ENCODE measurements around the gene ERN2.
"Not testable (repeated sequence)": the region's sequence is repeated elsewhere in the genome, so short reads cannot be mapped to it uniquely, and the experiment has no call there.

Gene ERN2

DNA sequence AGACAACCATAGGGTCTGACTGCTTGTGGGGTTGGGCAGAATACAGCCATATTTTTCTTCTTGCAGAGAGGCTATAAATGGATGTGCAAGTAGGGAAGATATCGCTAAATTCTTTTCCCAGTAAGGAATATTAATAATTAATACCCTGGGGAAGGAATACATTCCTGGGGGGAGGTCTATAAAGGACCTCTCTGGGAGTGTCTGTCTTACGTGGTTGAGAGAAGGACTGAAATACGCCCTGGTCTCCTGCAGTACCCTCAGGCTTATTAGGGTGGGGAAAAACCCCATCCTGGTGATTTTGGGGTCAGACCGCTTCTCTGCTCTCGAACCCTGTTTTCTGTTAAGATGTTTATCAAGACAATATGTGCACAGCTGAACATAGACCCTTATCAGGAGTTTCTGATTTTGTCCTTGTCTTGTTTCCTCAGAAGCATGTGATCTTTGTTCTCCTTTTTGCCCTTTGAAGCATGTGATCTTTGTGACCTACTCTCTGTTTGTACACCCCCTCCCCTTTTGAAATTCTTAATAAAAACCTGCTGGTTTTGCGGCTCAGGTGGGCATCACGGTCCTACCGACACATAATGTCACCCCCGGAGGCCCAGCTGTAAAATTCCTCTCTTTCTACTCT is 9.7 kb upstream of the ERN2 start:
- not testable (repeated sequence) for DNase-seq (ENCODE audit: low read depth)

DNA sequence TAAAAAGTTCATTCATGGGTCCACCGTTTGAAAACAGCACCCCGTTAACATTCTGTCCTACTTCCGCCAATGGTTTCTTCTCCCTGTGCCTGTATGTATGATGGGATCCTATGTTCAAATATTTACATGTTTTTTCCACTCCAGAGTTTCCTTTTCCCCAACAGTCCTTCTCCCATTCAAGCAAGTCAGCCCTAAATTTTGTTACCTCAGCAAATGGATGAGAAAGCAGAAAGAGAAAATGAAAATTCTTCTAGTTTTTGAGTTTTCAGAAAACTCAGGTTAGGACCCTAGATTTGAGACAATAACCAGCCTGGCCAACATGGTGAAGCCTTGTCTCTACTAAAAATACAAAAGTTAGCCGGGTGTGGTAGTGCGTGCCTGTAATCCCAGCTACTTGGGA is 3.5 kb upstream of the ERN2 start:
- DNase-seq (ENCODE audit: low read depth) = no peak

DNA sequence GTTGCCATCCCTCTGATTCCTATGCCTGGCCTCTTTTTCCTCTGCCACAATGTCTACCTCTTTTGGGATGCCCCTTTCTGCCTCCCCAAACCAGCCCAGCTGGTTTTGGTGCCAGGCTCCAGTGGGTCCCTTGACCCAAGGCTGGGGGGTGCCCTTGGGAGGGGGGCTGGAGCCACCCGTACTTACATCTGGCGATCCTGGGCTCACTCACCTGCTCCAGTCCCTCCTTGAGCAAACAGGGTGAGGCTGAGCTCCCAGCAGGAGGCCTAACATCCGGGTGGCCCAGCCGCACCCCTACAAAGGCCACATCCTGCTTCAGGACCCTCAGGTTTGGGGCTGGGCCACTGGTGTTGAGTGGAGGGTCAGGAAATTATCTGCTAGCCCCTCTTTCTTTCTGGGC is 1.2 kb downstream of the ERN2 start:
- no peak for DNase-seq (ENCODE audit: low read depth)

DNA sequence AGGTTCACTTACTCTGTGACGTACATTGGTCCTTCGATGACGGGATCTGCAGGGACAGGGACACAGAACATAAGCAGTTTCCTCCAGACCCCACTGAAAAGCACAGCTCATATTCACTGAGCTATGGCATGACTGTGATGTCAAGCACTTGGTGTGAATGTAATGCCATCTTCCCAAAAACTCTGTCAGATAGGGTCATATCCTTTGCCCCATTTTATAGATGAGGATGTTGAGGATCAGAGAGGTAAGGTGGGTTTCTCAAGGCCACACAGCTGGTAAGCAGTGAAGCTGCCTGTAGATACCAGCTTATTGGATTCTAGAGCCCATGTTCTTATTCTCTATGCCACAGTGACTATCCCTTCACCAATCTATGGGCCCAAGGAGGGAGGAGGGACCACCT is 2.5 kb downstream of the ERN2 start:
- no peak for DNase-seq (ENCODE audit: low read depth)

DNA sequence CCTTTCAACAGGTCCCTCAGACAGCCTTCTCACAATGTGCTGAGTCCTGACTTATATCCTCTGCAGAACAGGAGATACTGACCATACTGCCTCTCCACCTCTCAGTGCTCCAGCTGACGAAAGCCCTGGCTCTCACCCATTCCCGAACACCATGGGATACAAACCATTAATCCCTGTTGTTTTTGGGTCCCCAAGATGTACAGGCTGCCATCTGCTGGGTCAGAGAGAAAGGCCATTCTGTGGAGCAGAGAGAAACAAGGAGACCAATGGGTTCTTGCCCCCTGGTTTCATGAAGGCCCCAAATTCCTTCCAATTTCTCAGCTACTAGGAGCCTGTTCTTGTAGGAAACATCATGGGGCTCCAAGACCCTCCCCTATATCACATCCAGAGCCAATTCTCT is 3.0 kb downstream of the ERN2 start:
- DNase-seq (ENCODE audit: low read depth) = no peak

DNA sequence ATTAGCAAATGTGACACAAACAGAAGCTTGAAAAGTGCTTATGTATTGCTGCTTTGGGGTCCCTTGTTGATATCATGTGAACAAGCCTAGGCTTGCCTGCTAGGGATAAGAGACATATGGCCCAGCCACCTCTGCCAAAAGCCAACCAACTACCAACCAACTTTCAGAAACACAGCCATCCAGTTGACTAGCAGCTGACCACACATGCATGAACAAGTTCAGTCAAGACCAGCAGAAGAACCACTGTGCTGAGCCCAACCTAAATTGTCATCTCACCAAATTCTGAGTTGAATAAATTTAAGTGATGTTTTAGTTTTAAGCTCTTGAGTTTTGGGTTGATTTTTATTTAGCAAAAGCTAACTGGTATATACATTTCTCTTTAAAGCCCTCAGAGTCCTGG is 3.5 kb downstream of the ERN2 start:
- no peak for DNase-seq (ENCODE audit: low read depth)

DNA sequence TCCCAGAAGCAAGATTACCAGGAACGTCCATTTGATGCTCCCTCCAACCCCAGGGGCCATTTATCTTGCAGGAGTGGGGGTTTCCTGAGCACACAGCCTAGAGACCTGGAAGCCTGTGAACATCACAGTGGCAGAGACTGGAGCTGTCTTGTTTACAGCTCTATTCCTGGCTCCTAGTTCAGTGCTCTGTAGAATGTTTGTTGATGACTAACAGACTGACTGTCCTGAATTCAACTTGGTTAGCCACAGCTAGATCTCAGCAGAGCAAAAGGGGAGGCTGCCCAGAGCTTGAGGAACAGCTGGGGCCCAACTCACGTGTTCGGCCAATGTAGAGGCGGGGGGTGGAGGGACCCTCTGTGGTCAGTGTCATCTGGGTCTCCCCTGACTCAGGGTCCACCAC is 6.6 kb downstream of the ERN2 start:
- DNase-seq (ENCODE audit: low read depth) = no peak

DNA sequence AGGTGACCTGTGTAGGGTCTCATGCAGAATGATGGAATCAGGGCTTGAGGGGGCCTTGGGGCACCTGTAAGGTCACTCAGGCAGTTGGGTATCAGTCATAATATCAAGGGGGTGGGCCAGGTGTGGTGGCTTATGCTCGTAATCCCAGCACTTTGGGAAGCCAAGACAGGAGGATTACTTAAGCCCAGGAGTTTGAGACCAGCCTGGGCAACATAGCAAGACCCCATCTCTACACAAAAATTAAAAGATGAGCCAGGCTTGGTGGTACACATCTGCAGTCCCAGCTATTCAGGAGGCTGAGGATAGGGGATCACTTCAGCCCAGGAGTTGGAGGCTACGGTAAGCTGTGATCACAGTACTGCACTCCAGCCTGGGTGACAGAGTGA is 7.5 kb downstream of the ERN2 start:
- no peak for DNase-seq (ENCODE audit: low read depth)

DNA sequence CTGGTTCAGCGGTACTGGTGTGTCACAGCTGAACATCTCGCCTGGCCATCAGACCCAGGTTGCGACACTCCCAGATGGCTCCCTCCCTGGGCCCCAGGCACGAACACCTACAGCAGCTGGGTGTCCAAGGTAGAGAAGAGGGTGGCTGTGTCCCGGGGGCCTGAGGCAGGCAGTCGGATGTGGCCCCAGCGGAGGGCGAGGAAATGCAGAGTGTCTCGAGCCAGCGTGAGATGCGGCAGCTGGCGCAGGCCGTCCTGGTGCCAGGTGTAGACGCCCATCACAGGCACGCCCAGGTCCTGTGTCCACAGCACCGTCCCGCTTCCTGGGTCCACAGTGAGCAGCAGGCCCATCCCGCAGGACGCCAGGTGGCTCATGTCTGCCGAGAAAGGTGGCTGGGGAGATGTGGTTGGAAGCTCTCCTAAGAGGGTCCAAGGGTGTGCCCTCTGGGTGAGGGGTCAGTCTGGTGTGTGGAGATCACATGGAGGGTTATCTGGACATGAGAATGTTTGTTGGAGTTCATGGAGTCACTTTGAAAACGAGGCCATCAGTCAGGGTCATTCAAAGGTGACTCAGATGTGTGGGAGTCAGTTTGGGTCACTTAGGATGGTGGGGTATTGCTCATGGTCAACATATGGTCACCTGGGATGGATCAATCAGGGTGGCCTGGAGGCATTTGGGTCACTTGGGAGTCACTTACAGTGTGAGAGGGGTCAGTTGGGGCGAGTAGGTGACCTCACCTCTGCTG is 8.1 kb downstream of the ERN2 start:
- DNase-seq (ENCODE audit: low read depth) = no peak

DNA sequence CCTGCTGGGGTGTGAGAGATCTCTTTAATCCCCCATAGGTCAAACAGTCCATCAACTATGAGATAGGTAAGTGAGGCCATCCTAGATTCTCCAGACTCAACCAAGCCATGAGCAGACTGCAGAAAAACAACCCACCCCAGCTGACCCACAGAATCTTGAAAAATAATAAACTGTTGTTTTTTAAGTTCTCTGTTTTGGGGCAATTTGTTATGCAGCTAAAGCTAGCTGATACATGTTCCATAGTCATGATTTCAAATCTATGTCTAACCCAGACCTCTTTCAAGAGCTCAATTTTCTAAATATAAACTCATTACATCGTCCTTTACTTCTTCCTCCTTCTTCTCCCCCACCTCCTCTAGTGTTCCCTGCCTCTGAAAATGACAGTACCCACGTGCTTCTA is 10.1 kb downstream of the ERN2 start:
- no peak for DNase-seq (ENCODE audit: low read depth)

DNA sequence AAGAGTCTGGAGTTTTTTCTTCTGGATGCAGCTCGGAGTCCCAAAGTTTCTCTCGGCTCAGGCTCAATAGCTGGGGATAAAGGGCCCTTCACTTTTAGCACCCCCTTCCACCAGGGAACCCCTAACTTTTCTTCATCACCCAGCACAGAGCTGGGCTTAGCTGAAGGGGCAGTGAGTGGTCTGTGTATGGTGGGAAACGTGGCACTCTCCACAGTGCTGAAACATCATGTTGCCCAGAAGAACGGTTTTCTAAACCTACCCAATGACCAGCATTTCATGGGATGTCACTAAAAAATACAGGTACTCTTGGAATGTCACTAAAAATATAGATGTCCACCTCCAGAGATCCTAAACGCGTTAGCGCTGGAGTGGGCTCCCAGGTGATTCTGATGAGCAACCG is 12.0 kb downstream of the ERN2 start:
- no peak for DNase-seq (ENCODE audit: low read depth)

DNA sequence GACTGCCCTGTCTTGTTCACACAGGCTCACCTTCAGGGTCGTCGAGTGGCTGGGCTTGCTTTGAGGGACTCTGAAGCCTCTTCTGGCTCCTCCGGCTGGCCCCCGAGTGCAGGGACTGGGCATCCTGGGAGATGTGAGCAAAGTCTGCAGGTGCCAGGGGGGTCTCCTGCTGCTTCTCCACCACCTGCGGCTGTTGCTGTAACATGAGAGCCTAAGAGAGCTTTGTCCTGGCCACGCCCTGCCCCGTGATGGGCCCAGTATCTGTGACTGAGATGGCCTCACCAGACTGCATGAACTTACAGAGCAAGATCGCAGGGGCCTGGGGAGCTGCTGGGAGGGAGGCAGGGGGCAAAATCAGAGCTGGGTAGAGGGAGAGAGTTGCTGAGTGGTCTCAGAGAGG is 12.5 kb downstream of the ERN2 start:
- DNase-seq (ENCODE audit: low read depth) = no peak

DNA sequence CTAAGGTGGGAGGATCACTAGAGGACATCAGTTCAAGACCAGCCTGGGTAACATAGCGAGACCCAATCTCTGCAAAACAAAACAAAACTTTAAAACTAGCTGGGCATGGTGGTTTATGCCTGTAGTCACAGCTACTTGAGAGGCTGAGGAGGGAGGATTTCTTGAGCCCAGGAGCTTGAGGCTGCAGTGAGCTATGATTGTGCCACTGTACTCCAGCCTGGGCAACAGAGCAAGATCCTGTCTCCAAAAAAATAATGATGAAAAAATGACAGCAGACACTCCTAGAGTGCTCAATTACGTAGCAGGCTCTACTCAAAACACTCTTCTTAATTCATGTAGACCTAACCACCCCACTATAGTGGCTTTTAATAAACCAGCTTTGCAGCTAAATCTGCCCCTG is 12.9 kb downstream of the ERN2 start:
- no peak for DNase-seq (ENCODE audit: low read depth)

DNA sequence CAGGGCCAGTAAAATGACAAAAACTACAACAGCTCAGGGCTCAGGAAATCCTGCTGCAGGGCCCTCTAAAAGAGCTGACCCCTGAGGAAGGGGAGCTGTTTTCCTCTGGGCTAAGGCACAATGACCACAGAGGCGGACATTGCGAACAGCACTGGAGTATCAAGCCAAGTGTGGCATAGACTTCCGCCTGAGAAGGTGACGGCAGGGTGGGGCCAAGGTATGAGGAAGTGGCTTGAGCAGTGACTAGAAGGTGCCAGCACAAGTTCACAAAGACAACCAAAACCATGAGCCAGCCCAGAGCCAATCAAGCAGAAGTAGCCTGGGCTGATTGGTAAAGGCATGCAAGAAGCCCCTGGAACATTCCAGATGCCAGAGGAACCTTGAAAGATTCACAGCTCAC is 13.9 kb downstream of the ERN2 start:
- no peak for DNase-seq (ENCODE audit: low read depth)

DNA sequence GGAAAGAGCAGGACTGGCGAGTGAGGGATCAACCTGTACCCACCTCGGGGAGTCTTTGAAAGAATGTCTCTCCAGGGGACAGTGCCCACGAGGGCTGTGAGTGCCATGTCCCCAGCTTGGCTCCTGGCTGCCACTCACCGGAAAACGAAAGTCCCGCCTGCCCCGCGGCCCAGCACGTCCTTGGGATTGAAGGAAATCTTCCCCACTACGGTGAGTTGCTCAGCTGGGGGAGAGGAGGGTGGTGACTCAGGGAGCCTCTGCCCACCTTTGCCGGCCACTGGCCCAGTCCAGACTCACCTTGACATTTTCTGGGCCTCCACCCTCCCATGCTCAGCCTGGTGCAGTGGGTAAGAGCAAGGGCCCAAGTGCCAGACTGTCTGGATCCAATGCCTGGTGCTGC is 17.3 kb downstream of the ERN2 start:
- no peak for DNase-seq (ENCODE audit: low read depth)

DNA sequence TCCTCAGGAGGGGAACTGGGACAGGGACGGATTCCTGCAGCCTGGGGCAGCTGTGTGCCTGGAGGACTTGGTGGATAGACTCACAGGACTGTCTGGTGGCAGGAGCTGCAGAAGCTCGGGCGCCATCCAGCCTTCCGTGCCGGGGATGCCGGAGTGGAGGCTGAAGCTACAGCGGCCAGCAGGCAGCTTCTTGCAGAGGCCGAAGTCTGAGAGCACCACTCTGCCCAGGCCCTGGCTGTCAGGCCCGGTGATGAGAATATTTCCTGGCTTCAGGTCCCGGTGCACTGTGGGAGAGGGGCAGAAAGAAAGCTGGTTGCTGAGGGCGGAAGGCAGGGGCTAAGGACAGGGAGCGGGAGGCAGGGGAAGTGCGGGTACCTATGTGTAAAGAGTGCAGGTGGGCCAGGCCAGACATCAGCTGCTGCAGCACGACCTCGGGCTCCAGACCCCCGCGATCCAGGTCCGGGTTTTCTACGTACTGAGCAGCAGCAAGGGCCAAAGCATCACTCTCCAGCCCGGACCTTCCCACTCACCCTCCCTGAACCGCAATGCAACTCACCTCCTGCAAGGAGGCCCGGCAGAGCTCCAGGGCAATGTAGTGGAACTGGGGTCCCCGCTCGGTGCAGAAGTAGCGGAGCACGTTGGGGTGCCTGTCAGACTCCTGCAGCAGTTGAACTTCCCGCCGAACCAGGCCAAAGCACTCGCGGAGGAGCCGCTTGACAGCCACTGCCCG is 18.2 kb downstream of the ERN2 start:
- DNase-seq (ENCODE audit: low read depth) = no peak

DNA sequence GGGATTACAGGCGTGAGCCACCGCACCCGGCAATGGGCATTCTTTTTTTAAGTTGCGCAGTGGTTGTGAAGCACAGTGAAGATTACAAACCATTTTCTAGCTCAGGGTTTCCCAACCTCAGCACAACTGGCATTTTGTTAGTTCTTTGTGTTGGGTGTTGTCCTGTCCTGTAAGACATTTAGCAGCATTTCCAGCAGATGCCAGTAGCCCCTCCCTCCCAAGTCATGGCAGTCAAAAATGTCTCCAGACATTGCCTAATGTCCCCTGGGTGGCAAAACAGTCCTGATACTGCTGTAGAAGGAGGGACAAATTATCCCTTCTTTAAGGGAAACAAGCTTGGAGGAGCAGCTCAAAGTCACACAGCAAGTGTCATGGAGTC is 18.8 kb downstream of the ERN2 start:
- DNase-seq (ENCODE audit: low read depth) = no peak

DNA sequence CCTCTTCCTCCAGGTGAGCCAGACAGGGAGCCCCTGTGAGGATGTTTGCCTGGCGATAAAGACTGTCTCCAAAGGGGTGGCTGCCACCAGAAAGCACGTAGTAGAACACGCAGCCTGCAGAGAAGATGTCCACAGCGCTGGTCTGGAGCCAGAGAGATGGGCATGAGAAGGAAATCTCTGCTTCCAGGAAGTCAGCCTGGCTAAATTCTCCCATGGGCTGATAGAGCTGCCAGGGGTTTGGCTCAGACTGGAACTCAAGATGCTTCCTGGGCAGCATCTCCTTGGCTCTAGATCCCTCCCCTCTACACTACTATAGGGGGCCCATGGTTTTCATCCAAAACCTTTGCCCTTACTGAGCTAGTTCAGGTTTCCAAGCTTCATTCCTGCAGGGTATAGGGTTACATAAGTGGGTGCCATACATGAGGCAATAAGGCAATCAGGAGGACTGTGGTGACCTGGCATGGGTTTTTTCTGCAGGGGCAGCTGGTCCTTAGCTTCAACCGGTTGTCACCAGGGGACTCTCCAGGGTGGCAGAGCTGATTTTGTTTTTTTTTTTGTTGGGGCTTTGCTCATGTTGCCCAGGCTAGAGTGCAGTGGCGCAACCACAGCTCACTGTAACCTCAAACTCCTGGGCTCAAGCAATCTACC is 20.7 kb downstream of the ERN2 start:
- DNase-seq (ENCODE audit: low read depth) = no peak

DNA sequence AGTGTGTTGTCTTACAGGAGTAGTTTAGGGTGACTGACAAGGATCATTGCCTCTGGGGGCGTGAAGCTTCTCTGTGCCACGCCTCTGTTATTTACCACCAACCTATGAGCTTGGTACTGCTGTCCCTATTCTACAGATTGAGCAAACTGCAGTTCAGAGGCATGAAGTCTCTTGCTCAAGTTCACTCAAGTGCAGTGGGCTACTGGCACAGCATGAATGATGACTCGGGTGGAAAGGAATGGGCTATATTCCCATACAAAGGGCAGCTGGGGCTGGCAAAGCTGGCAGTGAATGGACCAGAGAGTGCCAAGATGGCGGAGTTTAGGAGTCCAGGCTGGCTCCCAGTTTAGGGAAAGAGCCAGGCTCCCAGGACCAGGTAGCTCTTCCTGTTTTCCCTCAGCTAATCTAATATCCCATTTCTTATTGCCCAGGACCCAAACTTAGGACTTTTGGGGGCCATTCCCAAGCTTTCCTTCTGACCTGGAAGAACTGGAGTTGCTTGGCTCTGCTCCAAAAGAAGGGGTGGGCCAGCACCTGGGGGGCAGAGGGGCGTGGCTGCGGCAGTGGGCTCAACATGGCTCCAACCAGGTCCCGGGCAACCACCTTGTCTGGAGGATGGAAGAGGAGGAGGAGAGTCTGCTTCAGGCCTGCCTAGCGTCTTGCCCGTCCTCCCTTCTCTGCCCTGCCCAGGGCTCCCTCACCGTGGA is 21.4 kb downstream of the ERN2 start:
- no peak for DNase-seq (ENCODE audit: low read depth)

DNA sequence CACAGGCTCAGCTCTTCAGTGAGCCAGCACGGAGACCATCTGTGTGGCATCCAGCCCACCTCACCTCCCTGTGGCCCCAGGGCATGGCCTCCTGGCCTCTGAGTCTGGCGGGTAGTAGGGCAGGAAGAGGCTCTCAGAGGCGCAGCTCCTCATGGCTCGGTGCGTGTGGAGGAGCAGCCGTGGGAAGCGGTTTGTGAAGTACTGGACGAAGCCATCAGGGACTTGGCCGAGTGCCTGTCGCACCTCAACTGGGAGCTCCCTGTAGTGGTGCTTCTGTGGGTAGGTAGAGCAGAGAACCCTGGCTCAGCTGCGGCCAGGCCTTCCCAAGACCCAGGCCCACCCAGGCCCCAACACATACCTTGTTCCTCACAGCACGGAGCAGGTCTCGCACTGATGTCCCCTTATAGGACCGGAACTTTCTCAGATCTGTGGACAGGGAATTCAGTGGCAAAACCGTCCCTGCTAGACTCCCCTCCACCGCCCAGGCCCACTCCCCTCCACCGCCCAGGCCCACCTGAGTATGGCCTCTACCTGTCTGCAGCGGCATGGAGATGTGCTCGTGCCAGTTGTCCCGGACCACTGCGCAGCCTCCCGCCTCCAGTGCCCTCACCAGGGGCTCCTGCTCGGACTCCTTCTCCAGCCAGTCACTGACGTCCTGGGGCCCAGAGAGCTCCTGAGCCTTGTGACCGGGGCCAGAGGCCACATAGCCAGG is 22.1 kb downstream of the ERN2 start:
- DNase-seq (ENCODE audit: low read depth) = no peak

DNA sequence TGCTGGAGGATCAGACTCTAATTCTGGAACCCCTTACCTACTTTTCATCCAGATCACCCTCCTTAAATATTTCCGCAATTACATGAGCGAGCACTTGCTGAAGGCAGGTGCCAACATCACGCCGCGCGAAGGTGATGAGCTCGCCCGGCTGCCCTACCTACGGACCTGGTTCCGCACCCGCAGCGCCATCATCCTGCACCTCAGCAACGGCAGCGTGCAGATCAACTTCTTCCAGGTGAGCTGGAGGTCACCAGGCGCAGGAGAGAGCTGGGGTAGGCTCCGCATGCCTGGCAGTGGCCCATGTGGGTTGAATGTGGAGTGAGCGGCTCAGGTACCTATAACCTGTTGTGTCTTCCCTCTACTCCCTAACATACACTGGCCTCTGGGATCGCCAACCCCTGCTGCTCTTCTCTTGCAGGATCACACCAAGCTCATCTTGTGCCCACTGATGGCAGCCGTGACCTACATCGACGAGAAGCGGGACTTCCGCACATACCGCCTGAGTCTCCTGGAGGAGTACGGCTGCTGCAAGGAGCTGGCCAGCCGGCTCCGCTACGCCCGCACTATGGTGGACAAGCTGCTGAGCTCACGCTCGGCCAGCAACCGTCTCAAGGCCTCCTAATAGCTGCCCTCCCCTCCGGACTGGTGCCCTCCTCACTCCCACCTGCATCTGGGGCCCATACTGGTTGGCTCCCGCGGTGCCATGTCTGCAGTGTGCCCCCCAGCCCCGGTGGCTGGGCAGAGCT is 23.4 kb downstream of the ERN2 start:
- no peak for DNase-seq (ENCODE audit: low read depth)

Measured in stimulated activated CD8-positive, alpha-beta memory T cell treated with anti-CD3 and anti-CD28 coated beads, Interleukin-4, amount 100 ng/mL, for 24 hours (primary cell).